OCI-M1 (cell line): Measurements from ENCODE around the gene NCLN.
"Not testable (repeated sequence)": the region's sequence is repeated elsewhere in the genome, so short reads cannot be mapped to it uniquely, and the experiment has no call there.

Experiments used
- DNase-seq: peaks from one replicate; lab custom pipeline; 2025; lab: John Stamatoyannopoulos, UW

The NCLN gene

DNA sequence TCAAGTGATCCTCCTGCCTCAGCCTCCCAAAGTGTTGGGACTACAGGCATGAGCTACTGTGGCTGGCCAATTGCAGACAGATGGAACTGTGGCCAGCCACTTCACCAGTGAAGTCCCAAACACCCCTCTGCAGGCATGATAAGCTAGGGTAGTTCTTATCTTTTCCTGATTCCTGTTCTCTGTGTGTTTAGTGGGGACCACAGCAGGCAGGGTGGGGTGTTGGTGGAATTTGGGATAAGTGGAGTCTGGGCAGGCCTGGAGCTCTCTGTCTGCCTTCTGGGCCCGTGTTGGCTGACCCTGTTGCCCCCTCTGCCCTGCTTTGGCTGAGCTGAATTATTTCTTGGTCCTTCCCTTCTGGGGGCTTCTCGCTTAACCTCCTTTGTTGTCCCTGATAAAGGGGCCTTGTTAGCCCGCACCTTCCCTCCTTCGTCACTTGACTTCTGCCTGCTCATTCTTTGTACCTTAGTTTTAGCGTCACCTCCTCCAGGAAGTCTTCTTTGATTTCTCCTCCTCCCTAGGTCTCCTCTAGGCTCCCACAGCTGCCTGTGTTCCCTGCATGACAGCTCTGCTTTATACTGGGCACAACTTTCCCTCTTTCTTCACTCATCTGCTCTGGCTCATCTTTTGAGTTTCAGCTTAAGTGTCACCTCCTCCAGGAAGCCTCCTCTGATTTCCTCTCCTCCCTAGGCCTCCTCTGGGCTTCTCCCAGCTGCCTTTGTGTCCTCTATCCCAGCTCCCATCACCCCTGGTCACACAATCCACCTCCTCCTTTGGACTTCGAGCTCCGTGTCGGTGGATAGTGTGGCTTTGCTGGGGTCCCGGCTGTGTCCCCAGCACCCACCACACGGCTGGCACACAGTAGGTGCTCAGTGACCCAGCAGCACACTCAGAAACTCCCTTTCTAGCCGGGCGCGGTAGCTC, 1.7 kb upstream of the NCLN start:
- DNase-seq, result peak; percentile 32

DNA sequence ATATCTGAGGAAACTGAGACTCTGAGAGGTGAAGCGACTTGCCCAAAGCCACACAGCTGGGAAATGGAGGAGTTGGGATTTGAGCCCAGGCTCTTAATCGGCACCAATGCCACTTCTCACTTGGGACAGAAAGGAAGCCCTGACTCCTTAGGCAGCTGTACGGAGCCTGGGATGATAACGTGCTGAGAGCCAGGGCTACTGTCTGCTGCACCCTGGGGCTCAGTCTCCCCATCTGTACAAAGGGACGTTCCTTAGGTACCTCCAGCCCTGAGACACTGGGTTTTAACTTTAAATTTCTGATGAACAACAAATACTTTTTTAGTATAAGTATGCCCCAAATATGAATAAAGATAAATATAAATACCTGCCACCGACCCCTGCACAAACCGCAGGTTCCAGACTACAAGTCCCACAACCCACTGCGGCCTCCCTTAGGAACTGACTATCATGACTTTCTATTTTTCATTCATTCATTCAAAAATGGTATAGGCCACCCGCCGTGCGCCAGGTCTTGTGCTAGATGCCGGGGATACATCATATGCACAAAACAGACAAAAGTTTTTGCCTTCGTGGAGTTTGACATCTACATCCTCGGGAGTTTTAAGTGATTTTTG, 776 bp upstream of the NCLN start:
- peak; percentile 88 for DNase-seq

- peak; percentile 20 for DNase-seq
These were observed 494 bp downstream of the NCLN start for GRCh38 chr19:3186160-3186688.

DNA sequence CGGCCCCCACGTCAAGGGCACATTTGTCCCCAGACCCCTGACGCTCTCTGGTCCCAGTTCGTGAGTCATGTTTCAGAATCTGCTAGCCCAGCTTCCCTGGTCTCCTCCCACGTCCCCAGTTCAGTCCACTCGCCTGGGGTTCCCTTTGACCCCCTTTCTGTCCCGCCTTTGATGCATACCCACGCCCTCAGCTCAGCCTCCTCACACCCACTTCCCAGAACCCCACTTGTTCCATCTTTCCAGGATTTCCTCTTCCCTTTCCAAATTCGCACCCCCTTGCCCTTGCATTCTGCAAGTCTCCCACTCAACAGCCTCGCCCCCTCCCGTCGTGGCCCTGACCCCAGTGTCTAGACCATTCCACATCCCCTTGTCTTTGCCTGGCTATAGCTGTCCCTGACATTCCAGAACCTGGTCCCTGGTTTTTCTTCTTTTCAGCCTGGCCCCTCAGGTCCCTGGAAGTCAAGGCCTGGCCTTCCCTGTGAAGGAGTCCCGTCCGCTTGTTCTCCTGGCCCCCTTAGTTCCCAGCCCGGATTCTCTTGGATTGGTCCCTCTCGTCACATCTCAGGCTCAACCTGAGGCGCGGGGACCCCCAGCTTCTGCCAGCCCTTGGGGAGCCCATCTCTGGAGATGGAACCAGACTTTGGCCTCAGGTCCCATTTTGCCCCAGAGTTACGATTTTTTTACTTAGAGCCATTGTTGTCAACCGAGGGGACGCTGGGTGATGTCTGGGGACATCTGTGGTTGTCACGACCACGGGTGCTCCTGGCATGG, 1.3 kb downstream of the NCLN start:
- peak; percentile 1 for DNase-seq

DNA sequence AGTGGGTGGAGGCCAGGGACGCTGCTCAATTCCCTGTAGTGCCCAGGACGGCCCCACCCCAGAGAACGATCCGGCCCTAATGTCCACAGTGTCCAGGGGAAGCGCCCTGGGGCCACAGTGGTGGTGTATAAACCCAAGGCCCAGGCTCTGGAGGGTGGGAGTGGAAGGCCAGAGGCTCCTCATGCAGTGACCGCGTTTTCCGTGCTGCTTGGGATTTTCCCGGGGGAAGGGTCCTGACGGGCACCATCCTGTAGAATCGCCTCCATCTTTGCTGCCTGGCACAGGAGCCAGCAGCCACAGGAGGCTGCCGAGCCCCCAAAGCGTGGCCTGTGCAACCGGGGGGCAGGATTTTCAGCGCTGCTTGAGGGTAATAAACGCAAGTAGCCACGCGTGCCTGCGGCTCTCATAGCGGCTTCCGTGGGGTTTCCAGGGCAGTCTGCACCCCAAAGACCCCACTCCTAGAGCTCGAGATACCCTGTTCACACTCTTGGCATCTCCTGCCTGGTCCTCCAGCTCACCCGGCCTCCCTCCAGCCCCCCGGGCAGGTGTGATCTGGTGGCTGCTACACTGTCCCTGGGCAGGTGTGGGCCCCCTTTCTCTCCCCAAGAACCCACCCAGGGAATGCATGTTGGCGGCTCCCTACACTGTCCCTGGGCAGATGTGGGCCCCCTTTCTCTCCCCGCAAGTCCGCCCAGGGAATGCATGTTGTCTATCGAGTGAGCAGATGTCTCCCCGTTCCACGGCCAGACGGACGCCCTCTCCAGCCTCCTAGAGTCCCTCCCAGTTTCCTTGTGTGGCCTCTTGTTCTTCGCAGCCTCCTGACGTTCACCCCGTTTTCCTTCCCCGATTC, 2.2 kb downstream of the NCLN start:
- no peak for DNase-seq

- DNase-seq, result no peak
These were observed 3.2 kb downstream of the NCLN start for GRCh38 chr19:3188627-3189596.

DNA sequence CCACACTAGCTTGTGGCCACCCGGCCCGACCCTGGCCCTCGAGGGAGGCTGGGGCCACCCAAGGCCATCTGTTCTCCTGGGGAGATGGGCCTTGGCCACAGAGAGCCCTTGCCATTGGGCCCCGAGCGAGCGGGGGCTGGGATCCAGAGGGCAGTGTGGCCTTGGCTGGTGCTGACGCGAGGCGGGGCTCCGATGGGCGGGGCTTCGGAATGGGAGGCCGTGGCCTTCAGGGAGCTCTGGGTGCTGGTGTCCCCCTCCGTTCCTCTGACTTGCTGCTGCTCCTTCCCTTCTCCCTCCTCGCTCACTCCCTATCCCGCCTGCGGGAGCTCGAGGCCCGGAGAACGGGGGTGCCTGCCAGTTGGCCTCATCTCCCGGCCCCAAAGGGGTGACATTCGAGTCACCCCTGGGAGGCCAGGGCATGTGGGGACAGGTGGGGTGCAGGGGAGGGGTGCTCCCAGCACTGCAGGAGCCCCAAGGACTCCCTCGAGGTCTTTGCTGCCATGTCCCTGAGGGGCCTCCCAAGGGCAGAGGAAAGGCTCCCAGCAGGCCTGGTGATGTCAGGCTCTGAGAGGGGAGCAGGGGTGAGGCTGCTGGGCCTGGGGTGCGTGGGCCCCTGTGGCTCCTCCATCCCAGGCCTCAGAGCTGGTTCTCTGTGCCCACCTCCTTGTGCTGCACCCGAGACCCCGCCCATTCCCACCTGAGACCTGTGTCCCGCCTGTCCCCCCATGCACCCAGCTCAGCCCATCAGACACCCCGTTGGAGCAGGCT, 4.2 kb downstream of the NCLN start:
- DNase-seq, result no peak

DNA sequence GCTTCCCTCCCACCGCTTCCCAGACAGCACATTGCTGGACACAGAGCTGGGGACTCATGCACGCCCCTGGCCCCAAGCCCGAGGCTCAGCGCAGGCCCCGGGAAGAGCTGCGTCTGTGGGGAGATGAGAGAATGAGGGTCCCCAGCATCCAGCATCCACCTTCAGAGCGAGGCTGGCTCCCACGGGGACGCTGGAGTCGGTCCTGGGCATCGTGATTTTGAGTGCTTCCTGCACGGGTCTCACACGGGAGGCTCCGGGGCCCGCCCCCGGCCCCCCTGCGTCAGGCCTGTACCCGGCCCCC, 4.7 kb downstream of the NCLN start:
- no peak for DNase-seq

DNA sequence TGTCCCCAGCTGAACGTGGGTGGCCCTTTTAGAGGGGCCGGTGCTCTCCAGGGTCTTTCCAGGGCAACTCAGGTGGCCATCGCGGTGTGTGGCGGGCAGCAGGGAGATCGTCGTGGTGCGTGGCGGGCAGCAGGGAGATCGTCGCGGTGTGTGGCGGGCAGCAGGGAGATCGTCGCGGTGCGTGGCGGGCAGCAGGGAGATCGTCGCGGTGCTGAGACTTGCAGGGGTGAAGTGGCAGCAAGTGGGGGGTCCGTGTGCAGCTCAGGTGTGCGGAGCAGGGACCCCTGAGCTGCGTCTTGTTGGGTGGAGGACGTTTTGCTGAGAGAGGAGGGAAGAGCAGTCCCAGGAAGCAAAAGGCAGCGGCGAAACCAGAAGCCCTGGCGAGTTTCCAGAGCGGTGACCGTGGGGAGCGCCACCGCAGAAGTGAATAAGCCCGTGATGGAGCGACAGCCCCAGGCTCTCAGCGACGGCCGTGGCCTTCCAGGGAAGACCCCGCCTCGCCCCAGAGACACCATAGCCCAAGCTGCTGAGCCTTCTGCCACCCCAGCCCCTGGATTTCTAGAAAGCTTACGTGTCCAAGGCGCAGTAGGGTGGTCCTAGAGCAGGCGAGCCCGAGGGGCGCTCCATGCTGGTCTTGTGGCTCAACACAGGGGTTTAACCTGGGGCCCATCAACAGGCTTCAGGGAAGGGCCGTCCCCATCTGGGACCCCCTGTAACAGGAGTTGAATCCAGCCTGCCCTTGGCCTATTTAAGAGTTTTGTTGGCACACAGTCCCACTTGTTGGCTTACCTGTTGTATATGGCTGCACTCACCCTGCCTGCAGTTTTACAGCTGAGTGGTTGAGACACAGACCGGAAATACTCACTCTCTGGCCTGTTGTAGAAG, 5.4 kb downstream of the NCLN start:
- DNase-seq, result no peak

GRCh38 chr19:3191806-3192104, 6.0 kb downstream of the NCLN start:
- not testable (repeated sequence) for DNase-seq

DNA sequence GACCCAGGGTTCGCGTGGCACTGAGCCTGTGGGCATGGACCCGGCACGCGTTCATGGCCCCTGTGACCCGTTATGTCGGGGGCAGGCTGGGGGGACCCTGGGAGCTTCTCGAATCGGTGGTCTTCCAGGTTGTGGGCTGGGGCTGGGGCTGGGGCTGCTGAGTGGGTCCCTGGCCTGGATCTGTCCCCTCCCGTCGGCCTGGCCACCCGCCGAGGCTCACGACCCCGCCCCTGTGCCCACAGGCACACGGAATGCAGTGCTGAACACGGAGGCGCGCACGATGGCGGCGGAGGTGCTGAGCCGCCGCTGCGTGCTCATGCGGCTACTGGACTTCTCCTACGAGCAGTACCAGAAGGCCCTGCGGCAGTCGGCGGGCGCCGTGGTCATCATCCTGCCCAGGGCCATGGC, 6.5 kb downstream of the NCLN start:
- DNase-seq, result no peak

GRCh38 chr19:3192684-3193083, 7.0 kb downstream of the NCLN start:
- DNase-seq, result no peak

GRCh38 chr19:3193256-3194105, 7.8 kb downstream of the NCLN start:
- DNase-seq, result peak; percentile 85

DNA sequence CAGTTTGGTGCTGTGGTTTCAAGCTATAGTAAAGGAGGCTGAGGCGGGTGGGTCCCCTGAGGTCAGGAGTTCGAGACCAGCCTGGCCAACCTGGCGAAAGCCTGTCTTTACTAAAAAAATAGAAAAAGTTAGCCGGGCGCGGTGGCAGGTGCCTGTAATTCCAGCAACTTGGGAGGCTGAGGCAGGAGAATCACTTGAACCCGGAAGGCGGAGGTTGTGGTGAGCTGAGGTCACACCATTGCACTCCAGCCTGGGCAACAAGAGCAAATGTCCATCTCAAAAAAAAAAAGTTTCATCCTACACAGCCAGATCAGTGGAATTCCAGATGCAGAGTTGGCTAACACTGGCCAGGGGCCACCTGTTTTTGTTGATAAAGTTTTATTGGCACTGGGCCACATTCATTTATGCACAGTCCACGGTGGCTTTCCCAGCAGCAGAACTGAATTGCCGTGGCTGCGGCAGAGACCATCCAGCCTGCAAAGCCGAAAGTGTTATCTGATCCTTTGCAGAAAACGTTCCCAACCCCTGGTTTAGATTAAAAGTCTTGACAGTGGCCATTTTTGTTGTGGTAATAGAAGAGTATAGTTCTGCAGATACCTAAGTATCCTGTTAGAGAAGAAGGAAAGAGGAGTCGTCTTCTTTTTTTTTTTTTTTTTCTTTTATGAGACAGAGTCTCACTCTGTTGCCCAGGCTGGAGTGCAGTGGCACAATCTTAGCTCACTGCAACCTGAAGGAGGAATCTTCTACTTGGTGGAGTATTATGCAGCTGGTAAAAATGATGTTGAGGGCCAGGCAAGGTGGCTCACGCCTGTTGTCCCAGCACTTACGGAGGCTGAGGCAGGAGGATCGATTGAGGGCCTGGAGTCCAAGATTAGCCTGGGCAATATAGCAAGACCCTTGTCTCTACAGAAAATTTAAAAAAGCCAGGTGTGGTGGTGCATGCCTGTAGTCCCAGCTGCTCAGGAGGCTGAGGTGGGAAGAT, 8.7 kb downstream of the NCLN start:
- peak; percentile 94 for DNase-seq

DNA sequence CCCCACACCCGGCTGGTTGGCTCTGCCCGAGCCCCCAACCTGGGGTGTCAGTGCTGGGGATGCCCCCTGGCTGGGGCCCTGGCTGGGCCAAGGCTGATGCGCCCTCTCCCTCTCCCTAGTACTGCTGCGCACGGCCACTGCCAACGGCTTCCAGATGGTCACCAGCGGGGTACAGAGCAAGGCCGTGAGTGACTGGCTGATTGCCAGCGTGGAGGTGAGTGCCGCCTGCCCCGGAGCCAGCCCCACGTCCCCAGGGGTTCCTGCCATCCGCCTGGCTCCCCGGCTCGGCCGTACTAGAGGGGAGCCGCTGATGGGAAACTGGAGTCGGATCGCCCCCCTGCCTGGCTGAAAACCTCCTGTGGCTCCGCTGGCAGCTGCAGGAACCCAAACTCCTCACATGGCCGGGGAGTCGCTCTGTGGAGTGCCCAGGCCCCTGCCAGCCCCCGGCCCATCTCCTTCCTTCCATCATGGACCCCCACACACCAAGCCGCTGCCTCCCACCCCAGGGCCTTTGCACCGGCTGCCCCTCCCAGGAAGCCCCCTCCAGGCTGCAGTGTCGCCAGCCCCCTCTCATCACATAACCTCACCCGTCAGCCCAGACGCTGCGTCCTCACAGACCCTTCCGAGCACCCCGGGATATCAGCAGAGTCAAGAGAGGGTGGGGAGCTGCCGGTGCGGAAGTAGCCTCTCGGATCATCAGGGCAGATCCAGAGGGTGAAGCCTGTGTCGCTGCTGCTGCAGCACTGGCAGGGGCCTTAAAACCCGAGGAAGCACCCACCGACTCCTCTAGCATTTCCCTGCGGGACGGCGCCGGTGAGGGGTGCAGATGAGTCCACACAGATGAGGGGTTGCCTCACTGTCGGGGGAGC, 10.6 kb downstream of the NCLN start:
- no peak for DNase-seq

DNA sequence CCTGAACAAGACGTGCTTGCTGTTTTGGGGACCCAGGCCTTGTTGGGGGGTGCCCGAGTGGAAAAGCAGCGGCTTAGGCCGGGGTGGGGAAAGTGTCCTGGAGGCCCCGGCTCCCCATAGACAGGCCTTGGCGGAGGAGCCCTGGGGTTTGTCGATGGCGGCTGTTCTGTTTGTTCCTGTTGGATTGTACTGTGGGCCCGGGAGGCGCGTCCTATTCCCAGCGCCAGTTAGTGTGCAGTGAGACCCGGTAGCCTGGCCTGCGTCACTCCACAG, 11.1 kb downstream of the NCLN start:
- no peak for DNase-seq
